ENCODE measurements around the gene PLXNA4.

GRCh38 chr7:132456418-132456817 is 119.9 kb downstream of the PLXNA4 start:
- TF ChIP-seq POLR2A (IDR thresholded peaks at IDR 0.05) (no peak), CTCF (IDR thresholded peaks at IDR 0.05) (no peak)
